Middle frontal gyrus (tissue), 1 donor: ENCODE measurements around the gene PPFIA4.

Experiments
- DNase-seq: peaks from one replicate; pipeline ENCODE4 v3.0.0-alpha.2; 2015; ENCODE audit warnings: low spot score; ENCODE audit errors: extremely low spot score

PPFIA4 gene

DNA sequence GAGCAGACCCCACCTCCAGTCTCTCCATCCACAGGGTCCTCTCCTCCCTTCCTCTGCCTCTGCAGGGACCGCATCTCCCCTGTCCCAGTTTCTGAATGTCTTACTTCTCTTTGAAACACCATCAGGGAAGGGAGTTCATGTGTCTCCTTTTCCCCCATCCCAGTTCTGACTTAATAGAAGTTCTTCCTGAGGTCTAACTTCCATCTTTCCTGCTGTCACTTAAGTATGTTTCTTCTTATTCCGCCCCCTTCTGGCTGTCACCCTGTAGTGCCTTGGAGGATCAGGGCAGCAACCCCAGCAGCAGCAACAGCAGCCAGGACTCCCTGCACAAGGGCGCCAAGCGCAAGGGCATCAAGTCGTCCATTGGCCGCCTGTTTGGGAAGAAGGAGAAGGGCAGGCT, 30.2 kb downstream of the PPFIA4 start:
- no peak for DNase-seq

DNA sequence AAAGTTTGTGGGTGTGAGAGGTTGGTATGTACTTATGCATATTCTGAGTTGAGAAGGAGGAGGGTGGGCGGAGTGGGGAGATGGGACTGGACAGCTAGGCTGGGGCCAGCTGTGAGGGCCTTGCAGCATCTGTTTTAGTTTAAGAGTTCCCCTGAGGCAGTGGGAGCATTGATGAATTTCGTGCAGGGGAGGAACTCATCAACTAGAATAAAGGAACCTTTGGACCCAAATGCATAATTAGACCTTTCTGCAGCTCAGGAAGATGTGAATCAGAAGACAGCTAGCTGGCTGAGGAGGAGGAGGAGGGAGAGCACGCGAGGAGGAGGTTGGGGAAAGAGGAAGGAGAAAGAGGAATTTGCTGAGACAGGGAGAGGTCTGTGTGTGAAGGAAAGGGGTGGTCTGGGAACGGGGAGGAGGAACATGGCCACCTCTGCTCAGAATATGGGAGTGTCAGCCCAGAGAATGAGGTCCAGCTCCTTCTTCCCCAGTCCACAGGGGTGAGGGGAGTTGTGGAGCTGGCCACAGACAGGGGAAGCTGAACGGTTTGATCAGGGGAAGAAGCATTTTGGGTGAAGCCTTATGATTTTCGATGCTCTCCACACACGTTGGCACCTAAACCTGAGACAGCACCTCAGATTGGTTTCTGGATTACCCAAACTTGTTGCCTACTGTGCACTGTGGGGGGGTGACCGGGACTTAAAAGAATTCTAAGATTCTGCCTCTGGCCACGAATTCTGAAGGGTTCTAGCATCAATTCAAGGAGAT, 31.8 kb downstream of the PPFIA4 start:
- no peak for DNase-seq

DNA sequence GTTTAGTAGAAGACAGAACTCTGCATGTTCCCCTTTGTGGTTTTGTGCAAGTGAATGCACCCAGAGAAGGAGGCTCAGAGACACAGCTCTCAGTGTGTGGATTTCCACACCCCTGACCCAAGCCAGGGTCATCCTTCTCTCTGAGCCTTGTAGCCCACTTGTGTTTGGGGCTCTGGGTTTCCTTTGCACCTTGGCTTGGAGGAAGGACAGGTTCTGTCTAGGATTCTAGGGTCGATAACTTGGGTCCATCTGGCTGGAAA, 32.3 kb downstream of the PPFIA4 start:
- no peak for DNase-seq

DNA sequence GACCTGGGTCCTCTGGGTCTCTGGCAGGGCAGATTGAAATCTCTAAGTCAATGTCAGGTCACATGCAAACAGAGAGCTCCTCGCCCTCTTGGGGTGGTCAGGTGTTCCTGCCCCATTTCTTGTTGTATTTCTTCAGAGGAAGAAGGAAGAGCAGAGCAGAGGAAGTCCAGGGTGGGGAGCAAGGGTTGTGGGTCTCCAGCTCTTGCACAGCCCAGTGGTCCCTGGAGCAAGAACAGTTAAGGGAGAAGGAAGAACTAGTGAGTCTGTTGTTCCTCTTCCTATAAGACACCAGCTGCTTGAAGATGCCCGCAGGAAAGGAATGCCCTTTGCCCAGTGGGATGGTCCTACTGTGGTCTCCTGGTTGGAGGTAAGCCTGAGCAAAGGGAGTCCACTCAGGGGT, 33.2 kb downstream of the PPFIA4 start:
- DNase-seq = no peak

DNA sequence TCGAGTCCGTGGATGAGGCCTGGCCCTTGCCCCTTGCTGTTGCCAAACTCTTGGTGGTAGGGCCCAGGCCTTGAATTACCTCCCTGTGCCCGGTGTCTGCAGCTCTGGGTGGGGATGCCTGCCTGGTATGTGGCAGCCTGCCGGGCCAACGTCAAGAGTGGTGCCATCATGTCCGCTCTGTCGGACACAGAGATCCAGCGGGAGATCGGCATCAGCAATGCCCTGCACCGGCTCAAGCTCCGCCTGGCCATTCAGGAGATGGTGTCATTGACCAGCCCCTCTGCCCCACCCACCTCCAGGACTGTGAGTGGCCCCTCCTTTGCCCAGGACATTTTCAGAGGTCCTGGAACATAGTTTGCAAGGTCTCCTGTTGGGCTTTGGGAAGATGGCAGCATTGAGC, 33.8 kb downstream of the PPFIA4 start:
- DNase-seq = no peak

DNA sequence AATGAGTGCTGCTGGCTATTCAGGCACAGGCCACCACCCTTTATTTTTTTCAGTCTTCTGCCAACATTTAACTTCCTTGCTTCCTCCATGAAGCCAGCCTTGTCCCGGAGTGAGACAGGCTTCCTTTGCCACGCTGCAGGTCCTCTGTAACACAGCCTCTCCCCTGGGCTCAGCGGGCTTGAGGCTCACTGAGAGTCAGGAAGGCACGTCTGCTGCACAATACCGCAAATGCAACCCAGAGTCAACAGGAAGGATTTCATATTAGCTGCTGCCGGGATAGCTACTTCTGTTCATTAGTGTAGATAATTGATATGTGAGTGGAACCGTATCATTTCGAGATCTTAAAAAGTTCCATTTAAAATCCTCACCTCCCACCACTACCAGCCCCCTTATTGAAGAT, 37.0 kb downstream of the PPFIA4 start:
- DNase-seq = no peak

DNA sequence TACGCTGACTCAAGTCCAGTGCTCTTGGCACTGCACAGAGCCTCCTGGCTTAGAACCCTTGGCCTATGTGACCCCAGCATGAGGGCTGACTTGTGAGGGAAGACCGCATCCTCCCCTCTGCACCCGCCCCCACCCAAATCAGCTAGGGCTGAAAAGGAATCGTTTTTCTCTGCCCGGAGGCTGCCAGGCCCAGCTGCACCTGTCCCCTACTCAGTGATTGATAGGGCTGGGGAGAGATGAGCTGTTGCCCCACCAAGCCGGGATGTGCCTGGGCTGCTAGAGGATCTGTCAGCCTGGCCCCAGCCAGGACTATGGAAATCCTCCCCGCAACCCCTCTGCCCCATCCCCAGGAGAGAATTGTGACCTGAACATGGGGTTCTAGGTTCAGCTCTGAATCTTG, 38.9 kb downstream of the PPFIA4 start:
- DNase-seq = no peak

DNA sequence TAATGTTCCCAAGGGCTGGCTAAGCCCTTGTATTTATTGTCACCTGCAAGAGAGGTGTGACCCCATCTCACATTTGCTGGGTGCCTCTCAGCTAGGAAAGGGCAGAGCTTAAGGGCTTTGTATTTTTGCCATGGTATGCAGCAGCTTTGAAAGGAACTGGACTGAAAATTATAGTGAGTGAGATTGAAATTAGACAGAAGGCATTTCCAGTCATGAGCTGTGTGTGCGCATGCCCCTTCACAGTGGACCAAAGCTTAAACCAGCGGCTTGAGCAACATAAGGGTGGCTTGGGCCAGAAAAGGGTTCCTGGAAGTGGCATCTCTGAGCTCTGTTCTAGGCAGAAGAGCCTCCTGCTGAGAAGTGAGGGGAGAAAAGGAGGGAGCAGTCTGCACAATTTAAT, 39.7 kb downstream of the PPFIA4 start:
- DNase-seq = no peak

DNA sequence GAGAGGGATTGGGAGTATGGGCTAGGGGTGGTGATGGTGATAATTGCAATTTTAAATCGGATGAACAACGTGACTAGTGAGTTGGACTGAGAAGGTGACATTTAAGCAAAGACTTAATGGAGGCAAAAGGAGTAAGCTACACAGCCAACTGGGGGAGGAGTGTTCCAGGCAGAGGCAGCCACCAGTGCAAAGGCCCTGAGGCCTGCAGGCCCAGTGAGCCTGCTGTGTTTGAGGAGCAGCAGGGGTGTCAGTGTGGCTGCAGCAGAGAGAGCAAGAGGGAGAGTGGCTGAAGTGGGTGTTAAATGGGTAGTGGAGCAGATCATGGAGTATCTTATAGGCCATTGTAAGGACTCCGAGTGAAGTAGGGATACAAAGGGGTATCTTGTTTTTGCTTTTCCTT, 40.7 kb downstream of the PPFIA4 start:
- no peak for DNase-seq

DNA sequence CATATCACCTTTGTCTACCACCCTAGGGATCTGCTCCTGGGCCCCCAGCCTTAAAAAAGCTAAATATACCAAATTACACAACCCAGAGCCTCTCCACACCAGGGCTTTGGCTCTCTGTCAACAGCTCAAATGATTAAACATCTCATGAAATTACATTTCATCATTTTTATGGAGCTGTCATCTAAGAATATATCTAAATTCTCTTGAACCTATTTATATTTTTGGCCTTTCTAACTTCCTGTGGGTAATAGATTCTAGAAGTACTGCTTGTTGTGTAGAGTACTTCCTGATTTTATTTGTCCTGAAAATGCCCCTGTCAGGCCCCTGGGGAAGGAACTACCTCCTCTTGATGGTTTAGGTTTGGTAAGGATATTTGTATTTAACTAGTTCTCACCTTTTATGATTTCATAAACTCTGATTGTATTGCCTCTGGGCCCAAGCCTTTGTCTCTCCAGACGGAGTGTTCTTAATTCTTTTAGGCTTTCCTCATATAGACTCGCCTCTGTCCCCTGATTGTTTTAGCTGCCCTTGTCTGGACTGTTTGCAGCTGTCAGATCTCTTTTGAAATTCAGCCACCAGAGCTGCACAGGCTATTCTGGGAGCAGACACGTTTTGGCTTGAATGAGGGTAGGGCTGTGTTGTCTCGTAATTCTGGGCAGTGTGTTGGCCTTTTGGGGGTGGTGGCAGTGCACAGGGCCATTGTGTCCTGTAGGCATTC, 42.9 kb downstream of the PPFIA4 start:
- no peak for DNase-seq

DNA sequence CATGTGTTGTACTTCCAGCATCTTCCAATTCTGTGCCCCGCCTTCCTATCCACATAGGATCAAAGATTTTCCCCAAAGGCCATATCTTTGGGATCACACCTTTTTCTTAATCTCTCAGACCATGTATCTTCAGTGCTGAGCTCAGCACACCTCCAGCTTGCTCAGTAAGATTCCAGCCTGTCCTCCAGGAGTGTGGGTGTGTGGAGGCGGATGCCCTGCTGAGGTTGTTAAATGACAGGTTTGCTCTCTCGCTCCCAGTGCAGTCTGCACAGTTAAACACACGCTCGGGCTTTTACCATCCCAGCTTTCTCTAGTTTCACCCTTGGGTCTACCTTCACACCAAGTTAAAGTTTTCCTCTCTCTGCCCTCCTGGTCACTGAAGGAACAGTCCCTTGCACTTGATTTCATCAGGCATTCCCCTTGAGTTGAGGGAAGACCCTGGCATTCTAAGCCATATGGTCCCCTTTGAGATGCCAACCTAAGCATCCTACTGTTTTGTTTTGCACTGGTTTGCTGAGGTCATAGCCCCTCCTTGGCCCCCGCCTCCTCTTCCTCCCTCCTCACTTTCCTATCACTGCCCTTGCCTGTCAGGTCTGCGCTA, 45.8 kb downstream of the PPFIA4 start:
- DNase-seq = no peak

DNA sequence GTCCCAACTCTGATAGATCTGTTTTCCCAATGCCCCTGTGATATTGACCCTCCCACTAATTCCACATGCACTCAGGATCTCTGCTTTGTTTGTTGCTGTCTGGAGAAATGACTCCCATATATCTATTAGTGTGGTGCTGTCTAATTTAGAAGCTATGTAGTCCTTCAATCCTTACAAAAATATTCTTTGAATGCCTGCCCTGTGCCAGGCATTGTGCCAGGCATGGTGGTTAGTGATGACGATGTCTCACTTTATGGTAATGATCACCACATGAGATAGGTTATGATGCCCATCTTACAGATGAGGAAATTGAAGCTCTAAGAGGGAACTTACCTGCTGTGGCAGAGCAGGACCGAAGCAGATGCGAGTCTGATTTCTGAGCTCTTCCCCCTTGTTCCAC, 46.6 kb downstream of the PPFIA4 start:
- DNase-seq = no peak

DNA sequence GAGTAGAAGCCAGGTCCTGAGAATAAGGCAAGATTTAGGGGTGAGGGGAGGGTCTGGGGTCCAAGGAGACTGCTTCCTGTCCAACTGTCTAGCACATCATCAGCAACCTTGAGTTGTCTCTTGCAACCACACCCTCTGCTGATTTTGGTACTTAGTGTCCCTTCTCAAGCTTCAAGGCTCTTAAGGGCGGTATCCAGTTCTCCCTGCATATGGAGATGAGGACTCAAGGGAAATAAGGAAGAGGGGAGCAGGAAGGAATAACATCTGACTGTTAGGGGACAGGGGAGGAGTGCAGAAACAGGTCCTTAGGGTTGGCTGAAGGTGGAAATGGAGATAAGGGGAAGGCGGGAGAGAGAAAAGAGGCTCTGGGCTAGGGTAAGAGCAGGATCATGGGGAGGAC, 47.2 kb downstream of the PPFIA4 start:
- DNase-seq = no peak

DNA sequence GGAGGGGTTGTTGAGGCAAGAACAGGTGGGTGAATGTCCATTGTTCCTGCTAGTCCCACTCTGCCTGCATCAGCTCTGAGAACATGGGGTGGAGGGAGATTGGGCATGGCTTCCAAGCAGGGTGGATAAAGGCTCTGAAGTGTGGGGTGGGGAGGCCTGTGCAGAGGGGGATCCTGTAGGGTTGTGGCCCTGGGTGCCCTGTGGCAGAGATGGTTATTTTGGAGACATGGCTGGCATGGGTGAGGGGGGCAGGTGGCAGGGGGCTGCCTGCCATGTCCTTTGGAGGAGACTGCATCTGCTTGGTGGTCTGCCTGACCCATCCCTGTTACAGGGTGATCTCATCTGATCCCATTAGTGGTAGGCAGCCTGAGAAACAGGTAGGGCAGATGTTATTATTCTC, 48.3 kb downstream of the PPFIA4 start:
- DNase-seq = no peak

DNA sequence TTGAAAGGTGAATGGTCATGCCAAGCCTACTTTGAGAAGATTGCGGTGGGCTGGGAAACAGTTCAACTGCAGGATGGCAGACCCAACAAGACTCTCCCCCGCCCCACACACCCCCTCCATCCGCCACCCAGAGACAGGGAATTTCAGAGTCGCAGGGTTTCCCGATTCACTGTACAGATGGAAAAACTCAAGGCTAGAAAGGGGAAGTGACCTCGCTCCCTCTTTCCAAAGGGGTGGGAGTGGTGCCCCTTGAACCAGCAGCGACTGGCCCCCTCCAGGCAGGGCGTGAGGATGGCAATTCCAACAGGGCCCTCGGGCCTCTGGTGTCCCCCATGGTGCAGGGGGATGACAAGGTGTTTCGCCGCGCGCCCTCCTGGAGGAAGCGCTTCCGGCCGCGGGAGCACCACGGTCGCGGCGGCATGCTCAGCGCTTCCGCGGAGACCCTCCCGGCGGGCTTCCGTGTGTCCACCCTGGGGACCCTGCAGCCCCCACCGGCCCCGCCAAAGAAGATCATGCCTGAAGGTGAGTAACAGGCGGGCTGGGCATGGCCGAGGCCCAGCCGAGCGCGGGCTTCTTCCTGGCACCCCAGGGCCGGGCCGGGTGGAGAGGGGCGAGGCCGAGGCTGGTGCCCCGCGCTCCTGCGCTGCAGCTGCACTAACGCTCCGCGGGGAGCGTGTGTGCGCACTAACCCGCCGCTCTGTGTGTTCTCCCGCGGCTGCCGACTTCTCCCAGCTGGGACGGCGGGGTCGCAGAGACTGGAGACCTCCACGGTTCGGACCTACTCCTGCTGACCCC, 49.1 kb downstream of the PPFIA4 start:
- DNase-seq = no peak

DNA sequence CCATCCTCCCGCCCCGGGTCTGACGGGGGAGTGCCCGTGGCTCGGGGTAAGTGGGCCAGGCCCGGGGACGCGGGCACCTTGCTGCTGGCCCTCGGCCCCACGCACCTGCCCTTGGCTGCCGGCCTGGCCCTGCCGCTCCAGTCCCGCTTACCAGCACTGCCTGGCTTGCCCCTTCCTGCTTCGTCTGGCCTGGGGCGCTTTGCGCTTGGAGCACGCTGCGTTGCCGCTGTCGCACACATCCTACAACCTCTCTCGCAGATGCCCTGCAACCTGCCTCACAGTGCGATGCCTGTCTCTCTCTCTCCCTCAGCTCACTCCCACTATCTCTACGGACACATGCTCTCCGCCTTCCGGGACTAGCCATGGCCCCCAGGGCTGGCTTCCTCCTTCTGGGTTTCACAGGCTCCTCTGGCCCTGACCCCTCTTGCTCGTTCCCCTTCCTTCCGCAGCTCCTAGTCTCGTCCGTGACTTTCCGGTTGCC, 49.8 kb downstream of the PPFIA4 start:
- DNase-seq = no peak

DNA sequence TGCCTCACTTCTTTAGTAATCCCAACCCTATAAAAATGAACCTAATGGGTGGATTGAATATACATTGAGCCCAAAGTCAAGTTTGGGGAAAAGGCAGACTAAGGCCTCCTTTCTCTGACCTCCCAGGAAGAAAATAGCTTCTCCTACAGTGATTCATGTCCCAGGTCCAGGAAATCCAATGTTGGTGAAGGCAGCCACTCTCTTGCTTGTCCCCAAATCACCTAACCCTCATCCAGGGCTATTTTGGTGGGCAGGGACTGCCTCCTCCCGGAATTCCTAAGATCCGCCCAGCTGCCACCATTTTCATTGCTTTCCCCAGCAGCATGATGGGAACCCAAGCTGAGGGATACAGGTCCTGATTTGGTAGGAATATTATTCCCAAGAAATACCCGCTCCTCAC, 51.1 kb downstream of the PPFIA4 start:
- DNase-seq = no peak

DNA sequence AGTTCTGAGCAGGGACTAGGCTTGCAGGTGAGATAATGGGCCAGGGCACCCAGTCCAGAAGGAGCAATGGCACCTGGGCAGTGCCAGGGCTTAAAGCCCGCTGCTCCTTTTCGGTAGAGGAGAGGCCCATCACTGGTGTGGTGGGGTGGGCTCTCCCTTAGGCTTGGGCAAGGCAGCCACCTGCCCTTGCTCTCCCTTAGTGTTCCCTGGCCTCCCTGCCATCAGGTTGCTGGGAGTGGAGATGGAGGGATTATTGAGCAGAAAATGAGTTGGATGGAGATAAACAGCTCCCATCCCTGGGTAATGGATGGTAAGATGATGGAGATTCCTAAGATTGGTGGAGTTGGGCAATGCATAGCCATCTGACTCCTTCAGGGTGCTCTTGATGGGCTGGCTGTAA, 51.7 kb downstream of the PPFIA4 start:
- no peak for DNase-seq

DNA sequence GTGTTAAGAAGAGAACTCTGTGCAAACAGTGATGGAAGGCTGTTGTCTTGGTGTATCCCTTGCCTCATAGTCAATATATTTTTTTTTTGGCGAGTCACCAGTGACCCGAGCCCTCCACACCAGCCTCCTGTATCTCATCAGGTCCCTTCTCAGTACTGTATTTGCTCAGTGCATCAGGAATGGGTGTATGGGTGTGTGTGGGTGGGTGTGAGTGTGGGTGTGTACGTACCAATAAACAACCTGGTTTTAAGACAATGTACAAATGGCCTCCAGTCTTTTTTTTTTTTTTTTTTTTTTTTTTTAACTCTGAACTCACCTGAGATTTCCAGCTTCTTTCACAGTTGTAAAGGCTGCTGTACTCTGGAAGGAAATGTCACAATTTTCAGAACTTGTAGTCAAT, 52.2 kb downstream of the PPFIA4 start:
- no peak for DNase-seq

DNA sequence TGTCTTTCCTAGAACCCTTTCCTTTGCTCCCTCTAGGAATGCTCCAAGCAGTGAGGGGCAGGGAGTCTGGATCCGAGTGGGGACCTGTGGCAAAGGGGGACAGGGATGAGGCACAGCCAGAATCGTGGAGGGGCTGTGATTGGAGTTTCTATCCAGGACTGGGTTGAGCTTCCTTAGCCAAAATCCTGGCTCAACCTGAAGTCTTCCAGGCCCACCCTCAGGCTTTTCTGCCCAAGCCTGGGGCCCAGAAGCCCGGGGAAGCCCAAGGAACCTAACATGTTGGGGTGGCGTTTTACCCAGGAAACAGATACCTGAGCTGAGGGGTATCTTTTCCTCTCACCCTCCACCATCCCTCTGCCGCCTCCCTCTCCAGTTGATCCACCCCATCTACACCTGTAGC, 54.2 kb downstream of the PPFIA4 start:
- no peak for DNase-seq

DNA sequence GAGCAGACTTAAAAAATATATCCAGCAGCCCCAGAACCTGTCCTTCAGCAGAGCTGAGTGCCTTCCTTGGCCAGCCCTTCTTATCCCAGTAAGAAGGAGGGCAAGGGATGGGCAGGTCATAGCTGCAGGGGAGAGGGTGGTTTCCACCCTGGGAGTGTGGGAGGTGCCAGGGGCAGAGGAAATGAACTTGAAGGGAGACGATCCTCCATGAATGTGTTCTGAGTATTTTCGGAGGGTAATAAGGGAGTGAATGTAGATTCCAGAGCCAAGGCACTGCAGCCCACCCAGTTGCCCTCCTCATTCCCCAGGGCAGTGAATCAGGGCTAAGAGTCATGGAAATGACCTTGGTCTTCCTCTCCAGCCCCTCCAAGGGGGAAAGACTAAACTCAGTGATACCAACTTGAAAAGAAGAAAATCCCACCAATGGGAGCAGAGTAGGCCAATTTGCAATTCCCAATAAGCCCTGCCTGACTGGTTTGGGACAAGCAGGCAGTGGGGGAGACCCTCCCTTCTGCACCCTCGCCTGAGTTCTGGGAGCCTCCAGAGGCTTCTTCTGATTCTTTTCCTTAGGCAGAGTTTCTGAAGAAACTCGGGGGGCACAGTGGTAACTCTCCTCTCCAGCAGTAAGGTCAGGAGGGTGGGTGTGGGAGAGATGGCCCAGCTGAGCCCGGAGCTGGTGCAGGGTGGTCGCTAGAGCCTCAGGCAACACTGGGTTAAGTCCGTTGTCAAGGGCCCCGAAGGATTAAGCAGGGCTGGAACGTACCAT, 55.4 kb downstream of the PPFIA4 start:
- no peak for DNase-seq

DNA sequence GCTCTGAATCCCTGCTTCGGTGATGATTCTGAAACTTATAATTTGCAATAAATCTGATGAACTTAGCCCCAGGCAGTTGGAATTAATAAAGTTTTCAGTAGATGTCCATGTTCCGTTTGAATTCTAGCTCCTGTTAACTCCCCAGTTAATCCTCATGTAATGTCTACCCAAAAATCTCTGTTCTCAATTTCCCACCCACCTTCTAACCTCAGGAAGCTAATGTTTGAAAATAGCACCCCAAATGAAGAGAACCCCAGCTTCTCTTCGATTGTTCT, 55.9 kb downstream of the PPFIA4 start:
- no peak for DNase-seq
